ENCODE data around the gene CASP6. TPM values are rescaled to one million over a fixed set of nuclear protein-coding genes. Genes with fewer than 3 reads are reported as not detected.

CASP6 gene
- polyA plus RNA-seq, 3 donors = 4.7 to 24.4 (median 23.3) TPM

GRCh38 chr4:109684727-109685126, 18.5 kb downstream of the CASP6 start:
- no peak for DNase-seq
- no peak for TF ChIP-seq CTCF (IDR thresholded peaks at IDR 0.05)
- Mint-ChIP-seq H3K4me1 (peaks cover 6% of the 10 kb centered on the region), H3K27me3 (ENCODE audit: low read depth in 3 of 3) (no peaks in the 10 kb centered on the region), H3K27ac (no peak overlapping the region), H3K9me3 (peaks cover 0 to 2% (median 0%) of the 10 kb centered on the region in 7 donors), H3K4me3 (no peak overlapping the region), H3K36me3 (peaks cover 73 to 84% of the 10 kb centered on the region in 2 donors)
- H3K4me2 ChIP-seq (replicated peaks; ENCODE audit: extremely low read depth, low read length, poor library complexity, severe bottlenecking) = no peak overlapping the region
- H3K4me3 ChIP-seq (replicated peaks in 1 of 3; ENCODE audit: low read depth in 2 of 3, low read length in 3 of 3) = no peak overlapping the region
- no peak overlapping the region for H3K27ac ChIP-seq (ENCODE audit: low read depth in 1 of 2, low read length in 2 of 2)
- no peaks in the 10 kb centered on the region for H3K9me3 ChIP-seq (replicated peaks in 1 of 2; ENCODE audit: control insufficient read depth in 1 of 2, insufficient read depth in 1 of 2, low read length in 2 of 2)
- H3K79me2 ChIP-seq (ENCODE audit: insufficient read depth, low read length) = no peaks in the 10 kb centered on the region
- H3K4me1 ChIP-seq (ENCODE audit: control insufficient read depth in 1 of 2, insufficient read depth in 2 of 2, low read length in 2 of 2) = no peaks in the 10 kb centered on the region
- no peaks in the 10 kb centered on the region for H3K27me3 ChIP-seq (ENCODE audit: control insufficient read depth in 2 of 2, insufficient read depth in 2 of 2, low read length in 2 of 2)
- H3K36me3 ChIP-seq (replicated peaks in 1 of 2; ENCODE audit: control insufficient read depth in 1 of 2, insufficient read depth in 2 of 2, low read length in 2 of 2) = peaks cover 30 to 93% of the 10 kb centered on the region in 2 donors
- H4K20me1 ChIP-seq (ENCODE audit: insufficient read depth, low read length) = peaks cover 4% of the 10 kb centered on the region
- H3K9ac ChIP-seq (ENCODE audit: insufficient read depth, low read length, poor library complexity, severe bottlenecking) = no peak overlapping the region
- no peak overlapping the region for H2AFZ ChIP-seq (ENCODE audit: insufficient read depth, low read depth, low read length, poor library complexity, severe bottlenecking)
- intact Hi-C loops (cut with micrococcal nuclease) = no loop called here

- Histone ChIP-seq H3K36me3 (replicated peaks in 1 of 2; ENCODE audit: control insufficient read depth in 1 of 2, insufficient read depth in 2 of 2, low read length in 2 of 2) (peaks cover 26 to 84% of the 10 kb centered on the region in 2 donors), H3K27me3 (ENCODE audit: control insufficient read depth in 2 of 2, insufficient read depth in 2 of 2, low read length in 2 of 2) (no peaks in the 10 kb centered on the region), H3K4me2 (replicated peaks; ENCODE audit: extremely low read depth, low read length, poor library complexity, severe bottlenecking) (no peak overlapping the region), H3K9ac (ENCODE audit: insufficient read depth, low read length, poor library complexity, severe bottlenecking) (no peak overlapping the region), H2AFZ (ENCODE audit: insufficient read depth, low read depth, low read length, poor library complexity, severe bottlenecking) (no peak overlapping the region), H3K4me1 (ENCODE audit: control insufficient read depth in 1 of 2, insufficient read depth in 2 of 2, low read length in 2 of 2) (no peaks in the 10 kb centered on the region), H3K79me2 (ENCODE audit: insufficient read depth, low read length) (no peaks in the 10 kb centered on the region), H4K20me1 (ENCODE audit: insufficient read depth, low read length) (peaks cover 4% of the 10 kb centered on the region), H3K9me3 (replicated peaks in 1 of 2; ENCODE audit: control insufficient read depth in 1 of 2, insufficient read depth in 1 of 2, low read length in 2 of 2) (peaks cover 2 to 3% of the 10 kb centered on the region in 2 donors), H3K4me3 (replicated peaks in 1 of 3; ENCODE audit: low read depth in 2 of 3, low read length in 3 of 3) (no peak overlapping the region), H3K27ac (ENCODE audit: low read depth in 1 of 2, low read length in 2 of 2) (no peak overlapping the region)
- H3K4me1 Mint-ChIP-seq = peaks cover 6% of the 10 kb centered on the region
- WGBS (ENCODE audit: insufficient coverage) = 60% methylated on average over 1 of the region's 6 CpGs
- H3K9me3 Mint-ChIP-seq = peaks cover 0 to 6% (median 4%) of the 10 kb centered on the region in 7 donors
- no peak for DNase-seq
- no peak for TF ChIP-seq CTCF (IDR thresholded peaks at IDR 0.05)
- peak overlapping the region in 4 of 7 donors; percentile 7 to 37 (median 32) for H3K27ac Mint-ChIP-seq
- H3K36me3 Mint-ChIP-seq = peaks cover 66 to 83% of the 10 kb centered on the region in 2 donors
- H3K4me3 Mint-ChIP-seq = no peak overlapping the region
- peaks cover 0 to 4% (median 1%) of the 10 kb centered on the region in 3 donors for H3K27me3 Mint-ChIP-seq (ENCODE audit: low read depth in 3 of 3)
- intact Hi-C loops (cut with micrococcal nuclease) = no loop called here
Observed at GRCh38 chr4:109683621-109684253, 19.5 kb downstream of the CASP6 start.
